ENCODE data around the gene CRMP1. TPM values are rescaled to one million over a fixed set of nuclear protein-coding genes. Genes with fewer than 3 reads are reported as not detected.

Gene CRMP1
- total RNA-seq, 1 donor: under 0.01 TPM

DNA sequence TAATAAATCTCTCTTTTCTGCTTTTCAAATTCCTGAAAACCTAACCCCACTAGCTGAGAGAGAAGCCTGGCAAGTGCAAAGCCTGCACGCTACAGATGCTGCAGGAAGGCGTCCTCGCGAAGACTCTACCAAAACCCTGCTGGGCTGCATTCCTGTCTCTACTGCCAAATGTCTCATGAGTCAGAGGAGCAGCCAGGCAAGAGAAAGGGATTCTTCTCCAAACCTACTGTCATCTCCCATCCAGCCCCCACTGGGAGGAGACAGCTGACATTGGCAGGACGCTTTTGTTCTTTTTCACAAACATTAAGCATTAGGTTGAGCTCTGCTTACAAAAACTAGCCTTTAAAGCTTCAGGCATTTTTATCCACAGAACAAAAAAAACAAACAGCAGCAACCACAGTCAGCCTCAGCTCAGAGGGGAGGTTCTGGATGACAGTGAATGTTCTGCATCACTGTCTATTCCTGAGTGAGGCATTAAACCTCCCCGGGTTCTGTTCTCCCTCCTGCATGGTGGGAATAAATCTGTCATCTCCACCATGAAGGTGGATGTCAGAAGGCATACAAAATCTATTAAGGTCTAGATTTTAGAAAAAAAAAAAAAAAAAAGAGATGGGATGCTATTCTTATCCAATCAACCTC, 18.0 kb downstream of the CRMP1 start:
- Histone ChIP-seq H3K4me3 (ENCODE audit: insufficient read depth, low read length) (no peak overlapping the region), H3K36me3 (ENCODE audit: insufficient read depth, low read length) (no peaks in the 10 kb centered on the region), H3K4me1 (ENCODE audit: insufficient read depth, low read length) (no peaks in the 10 kb centered on the region), H3K9me3 (ENCODE audit: low read depth, low read length) (no peaks in the 10 kb centered on the region), H3K4me2 (ENCODE audit: insufficient read depth, low read length) (no peak overlapping the region), H3K79me2 (ENCODE audit: insufficient read depth, low read length) (no peaks in the 10 kb centered on the region), H3K27me3 (ENCODE audit: insufficient read depth, low read length) (peaks cover 4% of the 10 kb centered on the region), H4K20me1 (ENCODE audit: insufficient read depth, low read length) (no peaks in the 10 kb centered on the region), H3K27ac (ENCODE audit: low read depth, low read length) (no peak overlapping the region), H2AFZ (ENCODE audit: low read length) (no peak overlapping the region)
- TF ChIP-seq, protein P1, sequence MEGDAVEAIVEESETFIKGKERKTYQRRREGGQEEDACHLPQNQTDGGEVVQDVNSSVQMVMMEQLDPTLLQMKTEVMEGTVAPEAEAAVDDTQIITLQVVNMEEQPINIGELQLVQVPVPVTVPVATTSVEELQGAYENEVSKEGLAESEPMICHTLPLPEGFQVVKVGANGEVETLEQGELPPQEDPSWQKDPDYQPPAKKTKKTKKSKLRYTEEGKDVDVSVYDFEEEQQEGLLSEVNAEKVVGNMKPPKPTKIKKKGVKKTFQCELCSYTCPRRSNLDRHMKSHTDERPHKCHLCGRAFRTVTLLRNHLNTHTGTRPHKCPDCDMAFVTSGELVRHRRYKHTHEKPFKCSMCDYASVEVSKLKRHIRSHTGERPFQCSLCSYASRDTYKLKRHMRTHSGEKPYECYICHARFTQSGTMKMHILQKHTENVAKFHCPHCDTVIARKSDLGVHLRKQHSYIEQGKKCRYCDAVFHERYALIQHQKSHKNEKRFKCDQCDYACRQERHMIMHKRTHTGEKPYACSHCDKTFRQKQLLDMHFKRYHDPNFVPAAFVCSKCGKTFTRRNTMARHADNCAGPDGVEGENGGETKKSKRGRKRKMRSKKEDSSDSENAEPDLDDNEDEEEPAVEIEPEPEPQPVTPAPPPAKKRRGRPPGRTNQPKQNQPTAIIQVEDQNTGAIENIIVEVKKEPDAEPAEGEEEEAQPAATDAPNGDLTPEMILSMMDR (IDR thresholded peaks at IDR 0.05; ENCODE audit: extremely low read depth, low read depth, low read length): no peak
- DNase-seq (ENCODE audit: insufficient read length, low spot score, missing footprints): no peak

DNA sequence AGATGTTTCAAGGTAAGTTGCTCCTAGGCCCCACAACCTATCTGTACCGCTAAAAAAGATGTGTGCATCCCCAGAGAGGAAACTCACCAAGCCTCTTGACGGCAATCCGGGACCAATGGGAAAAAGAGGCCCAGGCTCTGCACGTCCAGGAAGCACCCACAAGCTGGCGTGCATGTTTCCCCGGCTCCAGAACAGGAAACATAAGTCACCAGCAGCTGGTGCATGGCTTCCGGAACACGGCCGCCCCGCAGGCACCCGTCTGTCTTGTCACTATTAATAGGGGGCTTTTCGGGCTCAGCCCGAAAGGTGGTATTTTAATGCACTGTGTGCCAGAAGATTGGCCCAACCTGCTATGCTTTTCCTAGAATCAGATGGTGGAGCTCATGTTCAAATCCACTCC, 22.2 kb downstream of the CRMP1 start:
- Histone ChIP-seq H3K4me2 (ENCODE audit: insufficient read depth, low read length) (no peak overlapping the region), H3K36me3 (ENCODE audit: insufficient read depth, low read length) (no peaks in the 10 kb centered on the region), H3K27me3 (ENCODE audit: insufficient read depth, low read length) (peaks cover 2% of the 10 kb centered on the region), H2AFZ (ENCODE audit: low read length) (no peak overlapping the region), H3K79me2 (ENCODE audit: insufficient read depth, low read length) (no peaks in the 10 kb centered on the region), H3K4me1 (ENCODE audit: insufficient read depth, low read length) (no peaks in the 10 kb centered on the region), H4K20me1 (ENCODE audit: insufficient read depth, low read length) (no peaks in the 10 kb centered on the region), H3K27ac (ENCODE audit: low read depth, low read length) (no peak overlapping the region), H3K4me3 (ENCODE audit: insufficient read depth, low read length) (no peak overlapping the region), H3K9me3 (ENCODE audit: low read depth, low read length) (no peaks in the 10 kb centered on the region)
- DNase-seq (ENCODE audit: insufficient read length, low spot score, missing footprints): no peak
- TF ChIP-seq, protein P1 (IDR thresholded peaks at IDR 0.05; ENCODE audit: extremely low read depth, low read depth, low read length): no peak

DNA sequence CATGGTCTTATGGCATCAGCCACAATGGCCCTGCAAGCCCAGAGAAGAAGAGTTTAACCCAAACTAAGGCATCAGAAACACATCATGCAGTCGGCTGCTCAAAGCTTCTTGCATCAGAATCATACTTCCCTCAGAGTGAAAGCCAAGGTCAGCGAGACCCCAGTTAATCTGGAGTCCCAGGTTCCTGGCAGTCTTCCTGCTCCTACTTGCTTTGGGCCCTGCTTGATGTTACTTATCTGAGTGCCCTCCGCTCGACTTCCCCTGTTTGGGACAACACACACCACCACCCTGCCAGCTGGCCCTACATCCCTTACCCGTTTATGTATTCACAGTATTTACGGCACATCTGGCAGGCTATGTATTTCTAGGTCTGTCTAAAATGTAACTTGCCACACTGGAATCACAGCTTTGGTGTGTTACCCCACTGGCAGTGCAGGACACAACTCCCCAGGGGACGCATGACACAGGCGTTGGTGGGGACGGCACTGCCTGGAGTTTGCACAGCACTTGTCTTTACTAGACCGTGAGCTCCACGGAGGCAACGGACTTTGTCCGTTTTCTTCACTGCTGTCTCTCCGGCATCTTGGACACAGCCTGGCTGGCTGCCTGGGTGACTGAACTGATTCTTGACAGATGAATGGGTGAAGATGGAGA, 22.8 kb downstream of the CRMP1 start:
- DNase-seq (ENCODE audit: insufficient read length, low spot score, missing footprints): no peak
- no peak overlapping the region for H3K4me3 ChIP-seq (ENCODE audit: insufficient read depth, low read length)
- H3K79me2 ChIP-seq (ENCODE audit: insufficient read depth, low read length): no peaks in the 10 kb centered on the region
- H3K27ac ChIP-seq (ENCODE audit: low read depth, low read length): no peak overlapping the region
- H3K4me2 ChIP-seq (ENCODE audit: insufficient read depth, low read length): no peak overlapping the region
- no peaks in the 10 kb centered on the region for H4K20me1 ChIP-seq (ENCODE audit: insufficient read depth, low read length)
- H2AFZ ChIP-seq (ENCODE audit: low read length): no peak overlapping the region
- H3K4me1 ChIP-seq (ENCODE audit: insufficient read depth, low read length): no peaks in the 10 kb centered on the region
- no peaks in the 10 kb centered on the region for H3K9me3 ChIP-seq (ENCODE audit: low read depth, low read length)
- TF ChIP-seq, protein P1 (IDR thresholded peaks at IDR 0.05; ENCODE audit: extremely low read depth, low read depth, low read length): no peak
- H3K36me3 ChIP-seq (ENCODE audit: insufficient read depth, low read length): no peaks in the 10 kb centered on the region
- peaks cover 2% of the 10 kb centered on the region for H3K27me3 ChIP-seq (ENCODE audit: insufficient read depth, low read length)

DNA sequence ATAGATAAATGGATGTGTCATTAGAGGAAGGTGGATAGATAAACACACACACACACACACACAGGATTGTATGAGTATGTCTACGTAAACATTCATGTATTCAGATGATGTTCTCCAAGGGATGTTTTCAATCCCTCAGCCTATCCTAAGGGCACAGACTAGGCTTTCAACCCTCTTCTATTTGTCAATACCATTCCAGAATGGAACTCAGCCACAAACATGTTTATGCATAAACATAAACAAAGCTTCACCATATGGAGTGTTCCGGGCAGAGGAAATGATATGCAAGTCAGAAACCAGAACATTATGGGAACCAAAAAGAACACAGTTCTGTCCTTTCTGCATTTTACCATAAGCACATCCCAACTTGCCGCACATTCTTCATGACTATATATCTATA, 25.0 kb downstream of the CRMP1 start:
- TF ChIP-seq, protein P1 (IDR thresholded peaks at IDR 0.05; ENCODE audit: extremely low read depth, low read depth, low read length): no peak
- Histone ChIP-seq H3K79me2 (ENCODE audit: insufficient read depth, low read length) (no peaks in the 10 kb centered on the region), H3K27me3 (ENCODE audit: insufficient read depth, low read length) (peaks cover 2% of the 10 kb centered on the region), H4K20me1 (ENCODE audit: insufficient read depth, low read length) (no peaks in the 10 kb centered on the region), H3K27ac (ENCODE audit: low read depth, low read length) (no peak overlapping the region), H3K4me2 (ENCODE audit: insufficient read depth, low read length) (no peak overlapping the region), H3K36me3 (ENCODE audit: insufficient read depth, low read length) (no peaks in the 10 kb centered on the region), H2AFZ (ENCODE audit: low read length) (no peak overlapping the region), H3K9me3 (ENCODE audit: low read depth, low read length) (no peaks in the 10 kb centered on the region), H3K4me3 (ENCODE audit: insufficient read depth, low read length) (no peak overlapping the region), H3K4me1 (ENCODE audit: insufficient read depth, low read length) (peaks cover 7% of the 10 kb centered on the region)
- no peak for DNase-seq (ENCODE audit: insufficient read length, low spot score, missing footprints)
